K562 (cell line): Measurements from ENCODE around the gene EFNB3. TPM values are rescaled to one million over a fixed set of nuclear protein-coding genes. Genes with fewer than 3 reads are reported as not detected.

ENCODE experiments used
- ATF2 ChIP-seq: sonication (generic); formaldehyde crosslinking; IDR thresholded peaks from 2 replicates; pipeline ENCODE4 v1.8.1; 2022; ENCODE audit warnings: missing genetic modification reagents
- C11orf30 ChIP-seq: fragments of 450-650 bp; IDR thresholded peaks from 2 replicates; pipeline ENCODE4 v1.6.1; 2016; ENCODE audit warnings: low read depth, mild to moderate bottlenecking
- CBX8 ChIP-seq: fragments of 200-600 bp; sonication (generic); IDR thresholded peaks from 2 replicates; pipeline ENCODE4 v1.6.1; 2012; ENCODE audit warnings: borderline replicate concordance, mixed run types, low read depth, mild to moderate bottlenecking, moderate library complexity, mixed read lengths, low read length, control low read depth, inconsistent platforms; ENCODE audit not compliant: poor library complexity, severe bottlenecking; ENCODE audit errors: extremely low read depth
- COPS2 ChIP-seq: fragments of 450-650 bp; conservative IDR thresholded peaks from 2 replicates; pipeline ENCODE4 v1.6.1; 2016; ENCODE audit warnings: mild to moderate bottlenecking, moderate library complexity
- EGR1 ChIP-seq: fragments of 450-650 bp; conservative IDR thresholded peaks from 2 replicates; pipeline ENCODE4 v1.6.1; 2017; ENCODE audit warnings: mild to moderate bottlenecking
- HMG20B ChIP-seq: fragments of 250-450 bp; sonication (Bioruptor Pico); IDR thresholded peaks from 2 replicates; pipeline ENCODE4 v1.5.0; 2021; ENCODE audit warnings: mild to moderate bottlenecking
- KLF10 ChIP-seq: fragments of 250-450 bp; sonication (Bioruptor Pico); IDR thresholded peaks from 2 replicates; pipeline ENCODE4 v1.6.1; 2021; ENCODE audit warnings: matching md5 sums
- NFATC3 ChIP-seq: fragments of 450-650 bp; IDR thresholded peaks from 2 replicates; pipeline ENCODE4 v1.6.1; 2017; ENCODE audit warnings: mild to moderate bottlenecking
- SMARCA5 ChIP-seq: fragments of 450-650 bp; IDR thresholded peaks from 2 replicates; pipeline ENCODE4 v1.6.1; 2016
- SMC3 ChIP-seq: conservative IDR thresholded peaks from 2 replicates; pipeline ENCODE4 v1.6.1; 2011; ENCODE audit warnings: low read depth, low read length, improper control_type of control experiment; ENCODE audit not compliant: insufficient read depth
- SRF ChIP-seq, 2 experiments: fragments of 250-450, 450-650 bp in 1 of 2; sonication (Bioruptor Pico) in 1 of 2; sonication (generic) in 1 of 2; formaldehyde crosslinking; IDR thresholded peaks; 2 replicates each; pipeline versions ENCODE4 v1.5.0 to v1.5.1; 2020 to 2022; ENCODE audit warnings: mild to moderate bottlenecking in 1 of 2, missing genetic modification reagents in 1 of 2
- ZC3H11A ChIP-seq: IDR thresholded peaks from 2 replicates; pipeline ENCODE4 v1.6.1; 2012; ENCODE audit warnings: low read depth, low read length, improper control_type of control experiment
- ZFPM2 ChIP-seq: fragments of 250-450 bp; sonication (Bioruptor Pico); IDR thresholded peaks from 2 replicates; pipeline ENCODE4 v1.5.1; 2022; ENCODE audit warnings: mild to moderate bottlenecking
- ZNF121 ChIP-seq: sonication (generic); formaldehyde crosslinking; conservative IDR thresholded peaks from 2 replicates; pipeline ENCODE4 v1.8.0; 2022; ENCODE audit warnings: missing genetic modification reagents
- ZNF124 ChIP-seq: sonication (generic); formaldehyde crosslinking; IDR thresholded peaks from 2 replicates; pipeline ENCODE4 v1.8.1; 2022; ENCODE audit warnings: missing genetic modification reagents
- ZNF143 ChIP-seq: sonication (generic); formaldehyde crosslinking; IDR thresholded peaks from 2 replicates; pipeline ENCODE4 v1.9.0; 2022; ENCODE audit warnings: mild to moderate bottlenecking, missing genetic modification reagents
- ZNF274 ChIP-seq: IDR thresholded peaks from 2 replicates; pipeline ENCODE4 v1.6.1; 2011; ENCODE audit warnings: low read depth, mild to moderate bottlenecking, low read length, moderate library complexity, borderline replicate concordance
- ZNF318 ChIP-seq, 2 experiments: fragments of 450-650 bp; IDR thresholded peaks; 2 replicates each; pipeline ENCODE4 v1.6.1; 2016; ENCODE audit warnings: mild to moderate bottlenecking in 2 of 2, borderline replicate concordance in 1 of 2, low read depth in 1 of 2, moderate library complexity in 1 of 2
- polyA plus RNA-seq, 8 experiments: library from polyadenylated mRNA; depleted of rRNA in 4 of 8; stranded (reverse) in 5 of 8; unstranded in 3 of 8; fragments of >200 nt; fragmentation: Nextera tagmentation in 2 of 8; fragmentation: Illumina TruSeq in 1 of 8; extraction: Ambion mirVana in 2 of 8; extraction: Trizol in 1 of 8; gene quantifications; 2 replicates each; pipeline versions ENCODE4 v1.2.1 to v1.2.3, GENCODE V29; 2011 to 2014; ENCODE audit warnings: inconsistent platforms in 1 of 8, missing spikeins in 1 of 8
- total RNA-seq, 7 experiments: library from RNA; depleted of rRNA in 6 of 7; stranded (reverse); fragments of >200 nt in 6 of 7; fragmentation: Illumina TruSeq in 2 of 7; extraction: Trizol in 2 of 7; gene quantifications; 2 replicates each; pipeline versions ENCODE4 v1.2.1 to v1.2.3, GENCODE V29; 2011 to 2021; ENCODE audit warnings: low replicate concordance in 1 of 7

The EFNB3 gene
- total and polyA plus RNA-seq, 9 of the 15 experiments (the other 6 are each of a cell fraction or from before 2014, with no cell fraction given), result not detected

- TF ChIP-seq ZNF124 (CRISPR knock-in tag), result no peak
- no peak for TF ChIP-seq ZC3H11A
- TF ChIP-seq SMC3, result no peak
- TF ChIP-seq KLF10, result no peak
- TF ChIP-seq ZNF318 (IDR thresholded peaks at IDR 0.05; ENCODE audit: borderline replicate concordance in 1 of 2, low read depth in 1 of 2), result no peak
- no peak for TF ChIP-seq ATF2 (CRISPR knock-in tag)
- no peak for TF ChIP-seq SRF (CRISPR knock-in tag; IDR thresholded peaks at IDR 0.05)
- no peak for TF ChIP-seq COPS2
- TF ChIP-seq EGR1, result no peak
- no peak for TF ChIP-seq ZNF121 (CRISPR knock-in tag)
- TF ChIP-seq ZNF274, result no peak
- no peak for TF ChIP-seq C11orf30
- no peak for TF ChIP-seq SMARCA5
- no peak for TF ChIP-seq HMG20B (CRISPR knock-in tag)
- no peak for TF ChIP-seq CBX8
- no peak for TF ChIP-seq ZFPM2 (CRISPR knock-in tag)
- no peak for TF ChIP-seq ZNF143 (CRISPR knock-in tag)
- no peak for TF ChIP-seq NFATC3
Observed at GRCh38 chr17:7686222-7687071, 18.6 kb upstream of the EFNB3 start (continued).
